ENCODE data around the gene SYNE2. TPM values are rescaled to one million over a fixed set of nuclear protein-coding genes. Genes with fewer than 3 reads are reported as not detected.

SYNE2 gene
- total RNA-seq, 1 experiment from 2014 or later: 71.1 TPM

- Mint-ChIP-seq H3K4me3 (no peak overlapping the region), H3K4me1 (peaks cover 9% of the 10 kb centered on the region; the same call in 1 of the 2 replicates), H3K27ac (no peak overlapping the region), H3K9me3 (peaks cover 1% of the 10 kb centered on the region; the same call in 1 of the 2 replicates), H3K27me3 (ENCODE audit: low read depth) (no peaks in the 10 kb centered on the region), H3K36me3 (no peaks in the 10 kb centered on the region)
- ChIA-PET POLR2A (no interaction called here), CTCF (no interaction called here)
- no peak for DNase-seq (ENCODE audit: low spot score)
- TF ChIP-seq MYBL2 (CRISPR knock-in tag; IDR thresholded peaks at IDR 0.05) (no peak), JAZF1 (CRISPR knock-in tag; IDR thresholded peaks at IDR 0.05) (no peak), NFATC4 (CRISPR knock-in tag; IDR thresholded peaks at IDR 0.05) (no peak), MXD4 (CRISPR knock-in tag; IDR thresholded peaks at IDR 0.05; ENCODE audit: borderline replicate concordance) (no peak), PRRX2 (CRISPR knock-in tag; IDR thresholded peaks at IDR 0.05) (no peak), ZNF396 (CRISPR knock-in tag; IDR thresholded peaks at IDR 0.05; ENCODE audit: borderline replicate concordance) (no peak), NFYB (CRISPR knock-in tag; conservative IDR thresholded peaks at IDR 0.05; ENCODE audit: low read depth) (no peak)
- ATAC-seq: no peak
These were observed 400.9 kb downstream of the SYNE2 start for GRCh38 chr14:64253672-64254071.

GRCh38 chr14:64255756-64256155 is 403.0 kb downstream of the SYNE2 start:
- Mint-ChIP-seq H3K27ac (no peak overlapping the region), H3K9me3 (no peaks in the 10 kb centered on the region), H3K4me1 (peaks cover 7% of the 10 kb centered on the region; the same call in 1 of the 2 replicates), H3K36me3 (no peaks in the 10 kb centered on the region), H3K4me3 (no peak overlapping the region), H3K27me3 (ENCODE audit: low read depth) (no peaks in the 10 kb centered on the region)
- ATAC-seq (no peak), DNase-seq (ENCODE audit: low spot score) (no peak)
- TF ChIP-seq ZBTB43 (CRISPR knock-in tag; IDR thresholded peaks at IDR 0.05) (no peak), TCF7 (CRISPR knock-in tag; IDR thresholded peaks at IDR 0.05; ENCODE audit: low read depth) (no peak), E2F5 (CRISPR knock-in tag; IDR thresholded peaks at IDR 0.05) (no peak), IRF2 (CRISPR knock-in tag; IDR thresholded peaks at IDR 0.05; ENCODE audit: borderline replicate concordance, low read depth) (no peak), ZNF425 (CRISPR knock-in tag; conservative IDR thresholded peaks at IDR 0.05) (no peak), ATF6 (CRISPR knock-in tag; IDR thresholded peaks at IDR 0.05) (no peak)
- ChIA-PET CTCF (interaction anchor here (1.2 kb wide), 1 partner anchor 47 kb away, joined by 3 read pairs; no protein-coding TSS in a partner anchor), POLR2A (no interaction called here)

- H3K27me3 Mint-ChIP-seq (ENCODE audit: low read depth): no peaks in the 10 kb centered on the region
- H3K36me3 Mint-ChIP-seq: no peaks in the 10 kb centered on the region
- no peak for DNase-seq (ENCODE audit: low spot score)
- POLR2A ChIA-PET: no interaction called here
- H3K4me3 Mint-ChIP-seq: no peak overlapping the region
- H3K27ac Mint-ChIP-seq: no peak overlapping the region
- no peaks in the 10 kb centered on the region for H3K9me3 Mint-ChIP-seq
- peak; percentile 41; the same call in 1 of the 2 replicates for ATAC-seq
- CTCF ChIA-PET: interaction anchor here (0.8 kb wide), 1 partner anchor 43 kb away, joined by 5 read pairs; no protein-coding TSS in a partner anchor
- H3K4me1 Mint-ChIP-seq: peaks cover 6% of the 10 kb centered on the region; the same call in 1 of the 2 replicates
- TF ChIP-seq TCF7 (CRISPR knock-in tag; IDR thresholded peaks at IDR 0.05; ENCODE audit: low read depth) (no peak), EMX1 (CRISPR knock-in tag; IDR thresholded peaks at IDR 0.05) (no peak), ZMAT4 (CRISPR knock-in tag; IDR thresholded peaks at IDR 0.05) (no peak), HMGXB4 (CRISPR knock-in tag; IDR thresholded peaks at IDR 0.05) (no peak), AFF4 (CRISPR knock-in tag; IDR thresholded peaks at IDR 0.05; ENCODE audit: borderline replicate concordance) (no peak), RELA (CRISPR knock-in tag; IDR thresholded peaks at IDR 0.05; ENCODE audit: borderline replicate concordance) (no peak), RORB (CRISPR knock-in tag; IDR thresholded peaks at IDR 0.05) (no peak)
These were observed 407.6 kb downstream of the SYNE2 start for GRCh38 chr14:64260418-64260817.
